ENCODE results near the gene RSPRY1. TPM values are rescaled to one million over a fixed set of nuclear protein-coding genes. Genes with fewer than 3 reads are reported as not detected.

Gene RSPRY1
- total and polyA plus RNA-seq, 2 of the 4 experiments (the other 2 are of a cell fraction) = 25.2 to 62.2 TPM

GRCh38 chr16:57194512-57194911, 8.4 kb downstream of the RSPRY1 start:
- peaks cover 24 to 65% of the 10 kb centered on the region in 2 experiments for H3K79me1 ChIP-seq (ENCODE audit: low read depth in 1 of 2, low read length in 2 of 2)
- dilution Hi-C loops (cut with HindIII; ENCODE audit: low sequenced_read_pairs, unreplicated experiment) = no loop called here
- H2BK15ac ChIP-seq (ENCODE audit: low read depth, low read length) = no peak overlapping the region
- H3K56ac ChIP-seq (ENCODE audit: extremely low read depth, insufficient read depth, low read length) = peak overlapping the region; percentile 53
- peak overlapping the region; percentile 65; the same call in 1 of the 2 replicates for H3K9ac ChIP-seq (ENCODE audit: low read depth, low read length)
- peaks cover 17% of the 10 kb centered on the region; the same call in 1 of the 2 replicates for H4K20me1 ChIP-seq (ENCODE audit: insufficient read depth, low read length)
- CTCF ChIA-PET = interaction anchor here (1.0 to 1.2 kb wide), 2 partner anchors 11 to 13 kb away, joined by 3 to 4 read pairs; no protein-coding TSS in a partner anchor
- no peak overlapping the region for H2AK9ac ChIP-seq (replicated peaks; ENCODE audit: low read depth, low read length, poor library complexity)
- no peaks in the 10 kb centered on the region for H3K27me3 ChIP-seq (ENCODE audit: control insufficient read depth, insufficient read depth, low read length)
- peaks cover 23% of the 10 kb centered on the region for H3K4me1 ChIP-seq (ENCODE audit: control insufficient read depth, insufficient read depth, low read length)
- POLR2A ChIA-PET (ENCODE audit: unreplicated experiment) = no interaction called here
- intact Hi-C loops (cut with micrococcal nuclease) = loop anchor here (2.0 kb wide), 1 partner anchor 104 kb away; no protein-coding TSS in a partner anchor
- peak overlapping the region; percentile 35; the same call in 1 of the 2 replicates for H3K23ac ChIP-seq (ENCODE audit: low read depth, low read length)
- peak overlapping the region; percentile 34; the same call in 1 of the 2 replicates for H2BK120ac ChIP-seq (ENCODE audit: low read depth, low read length)
- DNase-seq (peak; percentile 94), ATAC-seq (ENCODE audit: low read depth) (peak; percentile 92)
- BruUV-seq (replicated peaks) = no TSS peak
- peak overlapping the region; percentile 1; the same call in 1 of the 2 replicates for H4K91ac ChIP-seq (ENCODE audit: insufficient read depth, low read depth, low read length)
- no peak overlapping the region for H2AFZ ChIP-seq (replicated peaks; ENCODE audit: low read length, poor library complexity)
- peak overlapping the region; percentile 96 for H3K4me2 ChIP-seq (ENCODE audit: low read depth, low read length)
- H3K18ac ChIP-seq (ENCODE audit: low read depth, low read length) = peak overlapping the region; percentile 81; the same call in 1 of the 2 replicates
- H3K4ac ChIP-seq (ENCODE audit: low read depth, low read length) = peak overlapping the region; percentile 79
- no peaks in the 10 kb centered on the region for H3K9me3 ChIP-seq (ENCODE audit: control insufficient read depth, insufficient read depth, low read length)
- H2AK5ac ChIP-seq (ENCODE audit: low read depth, low read length) = no peak overlapping the region
- in situ Hi-C loops (cut with MboI; ENCODE audit: low sequenced_read_pairs) = no loop called here
- peak overlapping the region; percentile 26; the same call in 1 of the 2 replicates for H3K14ac ChIP-seq (replicated peaks; ENCODE audit: low read depth, low read length)
- TF ChIP-seq NFE2L2 (IDR thresholded peaks at IDR 0.05; ENCODE audit: low read depth, low read length) = no peak
- TF ChIP-seq RCOR1 (IDR thresholded peaks at IDR 0.05; ENCODE audit: insufficient replicate concordance, low read length) = no peak
- no peak for TF ChIP-seq CTCF (conservative IDR thresholded peaks at IDR 0.05; ENCODE audit: low read depth, low read length)
- TF ChIP-seq POLR2A (IDR thresholded peaks at IDR 0.05; ENCODE audit: low read depth, low read length) = 0 out of 2 replicates have a peak, but pooled peaks have one; percentile 24
- peak; percentile 89 for TF ChIP-seq FOS (IDR thresholded peaks at IDR 0.05; ENCODE audit: low read depth, low read length)
- TF ChIP-seq MAFK (IDR thresholded peaks at IDR 0.05; ENCODE audit: low read depth, low read length) = no peak
- TF ChIP-seq CHD1 (IDR thresholded peaks at IDR 0.05; ENCODE audit: low read depth, low read length) = 0 out of 2 replicates have a peak, but pooled peaks have one; percentile 31
- no peak for TF ChIP-seq RAD21 (IDR thresholded peaks at IDR 0.05; ENCODE audit: low read length)
- no peak for TF ChIP-seq RFX5 (IDR thresholded peaks at IDR 0.05; ENCODE audit: low read depth, low read length)
- 0 out of 2 replicates have a peak, but pooled peaks have one; percentile 9 for TF ChIP-seq CEBPB (IDR thresholded peaks at IDR 0.05; ENCODE audit: low read depth, low read length)
- peak overlapping the region; percentile 89 for H2BK5ac ChIP-seq (ENCODE audit: low read depth, low read length, poor library complexity, severe bottlenecking)
- peak overlapping the region; percentile 71; the same call in 1 of the 2 replicates for H3K27ac ChIP-seq (ENCODE audit: insufficient read depth, low read length)
- peaks cover 2% of the 10 kb centered on the region; the same call in 1 of the 2 replicates for H3K36me3 ChIP-seq (ENCODE audit: control insufficient read depth, insufficient read depth, low read length)
- no peak overlapping the region for H3K4me3 ChIP-seq (ENCODE audit: insufficient read depth, low read depth, low read length)
- H2BK20ac ChIP-seq (ENCODE audit: low read depth, low read length) = peak overlapping the region; percentile 20; the same call in 1 of the 2 replicates
- no peaks in the 10 kb centered on the region; the same call in 1 of the 2 replicates for H3K9me1 ChIP-seq (ENCODE audit: insufficient read depth, low read length)
- peak overlapping the region; percentile 45; the same call in 1 of the 2 replicates for H4K5ac ChIP-seq (ENCODE audit: low read depth, low read length)
- peak overlapping the region in 1 of 2 experiments; percentile 33; a peak in 1 of 4 replicates for H4K8ac ChIP-seq (ENCODE audit: low read depth in 2 of 2, low read length in 2 of 2)
